Transverse colon (tissue), 4 donors: Measurements from ENCODE around the gene SLC6A13. TPM values are rescaled to one million over a fixed set of nuclear protein-coding genes. Genes with fewer than 3 reads are reported as not detected.
"Not testable (repeated sequence)": the region's sequence is repeated elsewhere in the genome, so short reads cannot be mapped to it uniquely, and the experiment has no call there.

Experiments used
- DNase-seq: peaks from one replicate; pipeline ENCODE4 v3.0.0-alpha.2; 2019
- H3K27ac ChIP-seq, 4 donors: fragments of 200-600 bp; sonication (generic); 2 replicates each; pipeline ENCODE4 v1.5.1; 2016 to 2018; ENCODE audit warnings: inconsistent platforms in 4 of 4
- H3K27me3 ChIP-seq: fragments of 200-600 bp; sonication (generic); 2 replicates; pipeline ENCODE4 v1.5.1; 2017; ENCODE audit warnings: inconsistent platforms
- H3K36me3 ChIP-seq, 4 donors: fragments of 200-600 bp; sonication (generic); 2 replicates each; pipeline ENCODE4 v1.5.1; 2017 to 2019; ENCODE audit warnings: inconsistent platforms in 4 of 4
- H3K4me1 ChIP-seq, 4 donors: fragments of 200-600 bp; sonication (generic); 2 replicates each; pipeline ENCODE4 v1.5.1; 2017 to 2020; ENCODE audit warnings: inconsistent platforms in 4 of 4
- H3K4me3 ChIP-seq, 4 donors: fragments of 200-600 bp; sonication (generic); 1 replicate in 1 of 4; 2 replicates in 3 of 4; pipeline versions ENCODE4 v1.5.1 to v1.6.1; 2017 to 2019; ENCODE audit warnings: inconsistent platforms in 4 of 4
- H3K9me3 ChIP-seq, 2 donors: fragments of 200-600 bp; sonication (generic); 2 replicates each; pipeline ENCODE4 v1.5.1; 2017 to 2019; ENCODE audit warnings: inconsistent platforms in 2 of 2
- EP300 ChIP-seq: sonication (generic); formaldehyde crosslinking; IDR thresholded peaks from one replicate; pipeline ENCODE4 v1.6.1; 2017; ENCODE audit warnings: antibody characterized with exemption, low read depth
- POLR2A ChIP-seq: fragments of 450-650 bp; IDR thresholded peaks from one replicate; pipeline ENCODE4 v1.6.1; 2016; ENCODE audit warnings: antibody characterized with exemption, mild to moderate bottlenecking, moderate library complexity
- POLR2AphosphoS5 ChIP-seq, 3 donors: sonication (generic); formaldehyde crosslinking; IDR thresholded peaks; one replicate each; pipeline ENCODE4 v1.6.1; 2016; ENCODE audit warnings: antibody characterized with exemption in 3 of 3
- WGBS, 2 donors: methylation state at CpG; one replicate each; pipeline ENCODE4 v1.1.5; 2018; ENCODE audit warnings: low coverage in 1 of 2; 5-methylcytosine and 5-hydroxymethylcytosine counted together
- in situ Hi-C, 4 donors: fragments of 200-750 bp; cut with MboI; loops; one replicate each; pipeline versions ENCODE4 v1.15.0 to v1.15.1; 2017; ENCODE audit warnings: low sequenced_read_pairs in 3 of 4, low pct_ligation_motif_present in 1 of 4, low pct_unique_long_range_greater_than_20kb in 1 of 4
- intact Hi-C: fragments of 100-400 bp; cut with DNase I; formaldehyde crosslinking; loops from one replicate; pipeline ENCODE4 v1.15.1; 2023; ENCODE audit warnings: low total_unique reads
- total RNA-seq, 4 donors: library from RNA; depleted of rRNA; stranded (reverse); fragments of >200 nt; gene quantifications; one replicate each; pipeline ENCODE4 v1.1.0, GENCODE V29; 2016
- TF ChIP-seq, protein P1 (sequence below), 5 experiments: fragments of 200-600 bp in 3 of 5; fragments of 450-650 bp in 2 of 5; sonication (generic) in 3 of 5; IDR thresholded peaks; 1 replicate in 2 of 5; 2 replicates in 3 of 5; pipeline ENCODE4 v1.5.1; 2016 to 2017; ENCODE audit warnings: antibody characterized with exemption in 5 of 5, inconsistent platforms in 3 of 5, mild to moderate bottlenecking in 2 of 5, moderate library complexity in 1 of 5

SLC6A13 gene
- total RNA-seq, 4 donors from 2014 or later, result not detected

DNA sequence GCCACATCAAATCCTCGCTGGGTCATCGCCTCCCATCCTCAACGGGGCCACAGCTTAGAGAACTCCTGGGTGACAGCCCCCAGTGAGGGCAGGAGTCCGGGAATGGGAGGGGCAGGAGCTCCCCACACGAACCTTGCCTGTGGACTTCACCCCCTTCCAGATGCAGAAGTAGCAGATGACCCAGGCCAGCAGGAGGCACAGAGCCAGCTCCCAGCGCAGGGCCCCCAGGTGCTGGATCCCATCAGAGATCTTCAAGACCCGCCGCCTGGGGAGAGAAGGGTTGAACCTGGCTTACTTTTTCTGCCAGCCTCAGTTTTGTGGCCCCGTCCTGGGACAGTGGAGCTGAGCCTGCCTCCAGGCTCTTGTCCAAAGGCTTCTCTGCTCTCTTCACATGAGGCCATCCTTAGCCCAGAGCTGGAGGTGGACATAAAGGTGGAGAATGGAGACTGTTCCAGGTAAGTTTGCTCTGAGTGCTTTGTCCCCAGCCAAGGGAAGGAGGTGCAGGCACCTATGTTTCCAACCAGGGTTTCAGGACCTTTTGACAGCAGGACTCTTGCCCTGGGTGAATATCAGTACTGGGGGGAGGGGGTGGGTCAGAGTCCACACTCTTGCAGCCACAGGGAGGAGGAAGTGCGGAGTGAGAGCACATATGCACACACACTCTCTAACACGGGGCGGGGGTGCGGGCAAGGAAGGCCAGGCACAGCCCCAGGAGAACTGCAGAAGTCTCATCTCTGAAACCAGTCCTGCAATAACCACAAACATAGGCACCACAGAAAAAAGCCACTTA lies 25.4 kb downstream of the SLC6A13 start:
- in situ Hi-C loops, result no loop called here
- intact Hi-C loops, result no loop called here
- no peak overlapping the region for H3K27ac ChIP-seq

DNA sequence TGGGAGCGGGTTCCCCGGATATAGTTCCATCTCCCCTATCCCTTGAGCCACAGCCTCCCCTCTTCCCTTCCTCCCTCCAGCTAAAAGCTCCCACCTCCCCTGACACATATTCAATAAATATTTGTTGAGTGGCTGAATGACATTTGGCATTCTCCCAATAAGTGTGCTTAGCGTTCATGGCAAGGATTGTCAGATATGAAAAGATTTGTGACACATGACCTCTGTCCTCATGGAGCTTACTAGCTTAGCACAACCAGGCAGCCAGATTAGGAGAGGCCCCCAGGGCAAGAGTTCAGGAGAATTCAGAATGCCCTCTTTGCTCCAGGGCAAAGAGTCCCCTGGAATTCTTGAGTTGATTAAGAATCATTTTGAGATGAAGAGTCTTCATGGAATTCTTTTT lies 26.2 kb downstream of the SLC6A13 start:
- Histone ChIP-seq H3K27me3 (no peaks in the 10 kb centered on the region), H3K4me3 (no peak overlapping the region), H3K9me3 (peaks cover 0 to 7% of the 10 kb centered on the region in 2 donors), H3K4me1 (no peaks in the 10 kb centered on the region), H3K36me3 (no peaks in the 10 kb centered on the region), H3K27ac (no peak overlapping the region)
- TF ChIP-seq POLR2A (no peak), POLR2AphosphoS5 (IDR thresholded peaks at IDR 0.05) (no peak), EP300 (no peak)
- TF ChIP-seq, protein P1, sequence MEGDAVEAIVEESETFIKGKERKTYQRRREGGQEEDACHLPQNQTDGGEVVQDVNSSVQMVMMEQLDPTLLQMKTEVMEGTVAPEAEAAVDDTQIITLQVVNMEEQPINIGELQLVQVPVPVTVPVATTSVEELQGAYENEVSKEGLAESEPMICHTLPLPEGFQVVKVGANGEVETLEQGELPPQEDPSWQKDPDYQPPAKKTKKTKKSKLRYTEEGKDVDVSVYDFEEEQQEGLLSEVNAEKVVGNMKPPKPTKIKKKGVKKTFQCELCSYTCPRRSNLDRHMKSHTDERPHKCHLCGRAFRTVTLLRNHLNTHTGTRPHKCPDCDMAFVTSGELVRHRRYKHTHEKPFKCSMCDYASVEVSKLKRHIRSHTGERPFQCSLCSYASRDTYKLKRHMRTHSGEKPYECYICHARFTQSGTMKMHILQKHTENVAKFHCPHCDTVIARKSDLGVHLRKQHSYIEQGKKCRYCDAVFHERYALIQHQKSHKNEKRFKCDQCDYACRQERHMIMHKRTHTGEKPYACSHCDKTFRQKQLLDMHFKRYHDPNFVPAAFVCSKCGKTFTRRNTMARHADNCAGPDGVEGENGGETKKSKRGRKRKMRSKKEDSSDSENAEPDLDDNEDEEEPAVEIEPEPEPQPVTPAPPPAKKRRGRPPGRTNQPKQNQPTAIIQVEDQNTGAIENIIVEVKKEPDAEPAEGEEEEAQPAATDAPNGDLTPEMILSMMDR (IDR thresholded peaks at IDR 0.05), result no peak
- in situ Hi-C loops, result no loop called here
- intact Hi-C loops, result no loop called here
- no peak for DNase-seq
- WGBS, 2 donors, result 75% methylated on average over 3 of the region's 3 CpGs; no CpG with 5 or more reads in 1 of the 2 donors

More for the DNA sequence above, 25.4 kb downstream of the SLC6A13 start:
- DNase-seq, result peak; percentile 23
- WGBS, 2 donors, result 77 to 90% methylated on average over 2 to 11 of the region's 13 CpGs
- Histone ChIP-seq H3K4me1 (no peaks in the 10 kb centered on the region), H3K9me3 (peaks cover 0 to 7% of the 10 kb centered on the region in 2 donors), H3K27me3 (no peaks in the 10 kb centered on the region), H3K36me3 (no peaks in the 10 kb centered on the region), H3K4me3 (no peak overlapping the region)
- TF ChIP-seq, protein P1 (IDR thresholded peaks at IDR 0.05), result no peak
- TF ChIP-seq EP300 (no peak), POLR2A (no peak), POLR2AphosphoS5 (IDR thresholded peaks at IDR 0.05) (no peak)

- DNase-seq, H3K27me3 ChIP-seq, H3K27ac ChIP-seq, intact Hi-C loops, H3K4me1 ChIP-seq, in situ Hi-C loops, H3K36me3 ChIP-seq, H3K9me3 ChIP-seq, H3K4me3 ChIP-seq: not testable (repeated sequence)
- 88 to 100% methylated on average over 2 to 4 of the region's 4 CpGs for WGBS, 2 donors
Measured at GRCh38 chr12:235967-236366, 26.7 kb downstream of the SLC6A13 start.

DNA sequence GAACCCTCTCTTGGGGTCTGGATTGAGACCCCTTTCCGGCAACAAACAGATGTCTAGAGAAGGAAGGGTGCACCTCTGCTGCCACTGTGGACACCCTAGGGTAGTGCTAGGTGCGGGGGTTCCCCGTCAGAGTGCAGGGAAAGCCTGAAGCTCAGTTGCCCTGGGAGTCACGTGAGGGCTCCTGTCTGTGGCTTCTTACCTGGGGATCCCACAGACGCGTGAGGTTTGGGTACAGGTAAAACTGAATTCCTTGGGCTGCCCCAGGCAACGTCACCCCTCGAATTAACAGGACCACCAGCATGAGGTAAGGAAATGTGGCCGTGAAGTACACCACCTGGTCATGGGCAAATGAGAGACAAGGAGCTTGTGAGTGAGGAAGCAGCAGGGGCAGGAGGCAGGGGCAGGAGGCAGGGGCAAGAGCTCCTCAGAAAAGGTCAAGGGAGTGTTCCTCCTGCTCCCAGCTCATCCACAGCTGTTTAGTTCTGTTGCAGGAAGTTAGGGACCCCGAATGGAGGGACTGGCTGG lies 27.7 kb downstream of the SLC6A13 start:
- in situ Hi-C loops, result no loop called here
- H3K4me3 ChIP-seq, result no peak overlapping the region
- DNase-seq, result no peak

More for the DNA sequence above, 27.7 kb downstream of the SLC6A13 start:
- Histone ChIP-seq H3K36me3 (no peaks in the 10 kb centered on the region), H3K27ac (no peak overlapping the region), H3K4me1 (no peaks in the 10 kb centered on the region), H3K9me3 (peaks cover 0 to 7% of the 10 kb centered on the region in 2 donors), H3K27me3 (peaks cover 4% of the 10 kb centered on the region)
- intact Hi-C loops, result no loop called here
- TF ChIP-seq POLR2AphosphoS5 (IDR thresholded peaks at IDR 0.05) (no peak), POLR2A (no peak), EP300 (no peak)
- TF ChIP-seq, protein P1 (IDR thresholded peaks at IDR 0.05), result no peak
- WGBS, 2 donors, result 92 to 100% methylated on average over 1 to 10 of the region's 10 CpGs
